Skeletal muscle cell (primary cell): Measurements from ENCODE around the gene C1QTNF12.

Experiments
- DNase-seq: peaks from one replicate; pipeline ENCODE4 v3.0.0-alpha.2; 2010; ENCODE audit warnings: low read depth
- H3K4me3 ChIP-seq: 2 replicates; pipeline ENCODE4 v1.5.1; 2011; ENCODE audit warnings: low read depth, mild to moderate bottlenecking, control low read depth, low read length, moderate library complexity

The C1QTNF12 gene

DNA sequence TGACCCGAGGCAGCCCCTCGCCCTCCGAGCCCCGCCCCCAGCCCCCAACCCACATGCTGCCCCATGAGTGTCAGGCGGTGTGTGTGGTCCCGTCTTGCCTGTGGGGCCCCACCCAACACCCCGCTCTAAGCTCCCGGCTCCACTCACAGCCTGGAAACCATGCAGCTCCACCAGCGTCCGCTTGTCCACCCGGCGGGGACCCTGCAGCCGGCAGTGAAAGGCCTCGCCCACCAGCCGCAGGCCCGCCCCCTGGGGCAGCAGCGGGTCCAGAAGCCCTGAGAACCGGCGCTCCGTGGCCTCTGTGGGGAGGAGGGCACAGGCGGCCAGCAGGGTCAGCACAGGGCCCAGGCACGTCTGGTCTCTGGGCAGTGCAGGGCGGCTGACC is 2.7 kb downstream of the C1QTNF12 start:
- no peak for DNase-seq
- no peak overlapping the region for H3K4me3 ChIP-seq

DNA sequence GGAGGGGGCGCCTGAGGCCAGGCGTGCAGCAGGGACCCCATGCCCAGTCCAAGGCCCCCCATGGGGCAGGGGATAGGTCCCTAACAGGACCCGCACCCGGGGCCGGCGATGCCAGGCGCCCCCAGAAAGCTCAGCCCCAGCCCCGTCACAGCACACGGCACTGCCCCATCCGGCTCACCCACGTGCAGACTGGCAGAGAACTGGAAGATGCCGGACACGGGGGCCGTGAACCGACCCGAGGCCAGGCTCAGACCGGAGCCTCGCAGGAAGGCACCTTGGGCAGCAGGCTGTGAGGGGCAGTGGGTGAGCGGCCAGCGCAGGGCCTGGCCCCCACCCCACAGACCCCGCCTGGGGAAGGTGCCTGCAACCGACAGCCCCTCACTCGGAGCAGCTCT is 3.3 kb downstream of the C1QTNF12 start:
- DNase-seq = no peak
- H3K4me3 ChIP-seq = no peak overlapping the region

DNA sequence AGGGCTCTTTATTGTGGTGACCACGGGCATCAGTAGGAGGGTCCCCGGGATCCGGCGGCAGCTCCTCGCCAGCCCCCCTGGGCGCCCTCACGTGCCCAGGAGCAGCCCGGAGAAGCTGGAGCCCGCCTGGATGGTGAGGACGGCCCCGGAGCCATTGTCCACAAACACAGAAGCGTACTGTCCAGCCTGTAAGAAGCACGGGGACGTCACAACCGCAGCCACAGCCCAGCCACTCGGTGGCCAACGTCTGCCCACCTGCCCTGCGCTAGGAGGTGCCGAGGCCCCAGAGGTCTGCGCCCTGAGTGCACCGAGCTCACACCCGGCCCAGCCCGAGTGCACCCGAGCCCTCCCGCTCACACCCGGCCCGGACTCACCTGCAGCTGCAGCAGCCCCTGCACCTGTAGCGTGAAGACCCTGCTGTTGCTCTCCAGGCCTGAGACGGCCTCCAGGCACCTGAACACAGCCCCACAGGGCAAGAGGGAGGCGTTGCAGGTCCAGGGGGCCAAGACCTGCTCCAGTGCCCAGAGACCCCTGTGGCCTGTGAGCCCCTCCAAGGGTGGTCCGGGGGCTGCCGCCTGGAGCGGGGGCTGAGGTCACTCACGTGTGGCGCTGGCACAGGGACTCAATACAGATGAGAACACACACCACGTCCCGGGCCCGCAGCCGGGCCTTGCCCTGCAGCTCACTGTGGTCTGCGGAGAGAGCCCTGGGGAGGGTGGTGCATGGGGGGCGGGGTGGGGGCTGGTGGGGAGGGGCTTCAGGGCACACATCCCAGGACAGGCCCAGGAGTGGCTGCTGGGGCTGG is 3.9 kb downstream of the C1QTNF12 start:
- DNase-seq = no peak
- H3K4me3 ChIP-seq = no peak overlapping the region

DNA sequence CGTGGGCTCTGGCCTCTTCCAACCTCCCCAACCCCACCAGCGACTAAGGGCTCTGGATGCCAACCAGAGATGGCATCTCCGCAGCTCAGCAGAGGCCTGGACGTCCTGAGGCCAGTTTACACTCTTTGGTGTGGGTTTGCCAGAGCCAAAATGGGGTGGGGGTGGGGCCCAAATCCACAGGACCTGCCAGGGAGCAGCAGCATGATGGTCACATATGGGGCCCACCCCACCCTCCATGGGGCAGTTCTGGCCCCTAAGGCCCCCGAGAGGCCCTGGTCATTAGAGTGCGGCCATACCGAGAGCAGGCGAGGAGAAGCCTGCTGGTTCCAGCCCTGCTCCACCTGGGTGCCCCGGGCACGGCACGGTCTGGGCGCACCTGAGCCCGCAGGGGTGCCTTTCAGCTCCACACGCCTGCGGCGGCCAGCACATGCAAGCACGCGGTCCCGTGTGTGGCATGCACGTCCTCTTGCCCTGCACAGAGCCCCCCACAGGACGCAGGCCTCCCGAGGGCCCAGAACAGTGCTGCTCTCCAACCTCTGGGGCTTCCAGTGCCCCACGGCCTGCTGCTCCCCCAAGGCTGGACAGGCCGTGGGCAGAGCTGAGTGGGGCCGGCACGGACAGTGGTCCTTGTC is 4.8 kb downstream of the C1QTNF12 start:
- DNase-seq = no peak
- no peak overlapping the region for H3K4me3 ChIP-seq

DNA sequence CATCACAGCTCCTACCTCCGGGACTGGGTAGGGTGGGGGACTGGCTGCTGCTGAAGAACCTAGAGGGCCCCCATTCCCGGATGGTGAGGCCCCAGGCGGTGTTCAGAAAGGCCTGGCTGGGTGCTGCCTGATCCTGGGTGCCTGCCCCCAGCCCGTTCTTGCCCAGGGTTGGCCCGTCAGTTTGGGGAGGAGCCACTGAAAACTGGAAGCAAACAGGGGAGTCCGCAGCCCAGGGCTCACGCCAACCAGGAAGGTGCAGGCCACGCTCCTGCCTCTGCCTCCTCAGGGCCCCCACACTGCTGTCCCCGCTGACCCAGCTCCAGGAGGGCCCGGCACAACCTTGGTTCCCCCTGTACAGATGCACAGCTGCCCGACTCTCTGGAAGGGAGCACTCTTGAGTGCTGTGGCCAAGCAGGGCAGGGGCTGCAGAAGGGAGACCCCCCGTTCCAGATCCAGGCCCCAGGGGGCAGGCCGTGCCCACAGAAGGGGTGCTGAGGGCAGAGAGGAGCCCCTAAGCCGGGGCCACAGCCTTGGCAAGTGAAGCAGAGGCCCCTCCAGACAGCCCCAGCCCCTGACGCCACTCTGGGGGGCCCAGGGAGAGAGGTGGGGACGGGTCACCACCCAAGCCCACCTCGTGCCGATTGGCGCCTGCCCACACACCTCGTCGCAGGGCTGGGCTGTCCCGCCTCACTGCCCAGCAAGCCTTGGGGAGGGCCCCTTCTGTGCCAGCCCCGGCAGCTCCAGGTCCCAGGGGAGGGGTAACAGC is 5.5 kb downstream of the C1QTNF12 start:
- DNase-seq = no peak
- no peak overlapping the region for H3K4me3 ChIP-seq

DNA sequence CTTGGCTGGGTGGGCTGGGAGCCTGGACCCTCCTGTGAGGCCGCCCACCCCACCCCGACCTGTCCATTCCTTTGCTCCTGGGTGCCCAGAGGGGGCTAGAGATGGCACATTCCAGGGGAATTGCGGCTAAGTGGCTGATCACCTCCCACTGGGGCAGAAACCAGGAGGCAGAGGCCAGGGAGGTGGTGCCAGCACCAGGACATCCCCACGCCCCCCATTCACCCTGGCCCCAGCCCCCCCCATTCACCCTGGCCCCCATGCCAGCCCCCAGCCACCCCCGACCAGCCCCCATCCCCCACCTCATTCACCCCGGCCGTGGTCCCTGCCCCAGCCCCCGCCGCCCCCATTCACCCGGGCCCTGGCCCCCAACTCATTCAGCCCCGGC is 6.2 kb downstream of the C1QTNF12 start:
- H3K4me3 ChIP-seq = no peak overlapping the region
- DNase-seq = no peak

DNA sequence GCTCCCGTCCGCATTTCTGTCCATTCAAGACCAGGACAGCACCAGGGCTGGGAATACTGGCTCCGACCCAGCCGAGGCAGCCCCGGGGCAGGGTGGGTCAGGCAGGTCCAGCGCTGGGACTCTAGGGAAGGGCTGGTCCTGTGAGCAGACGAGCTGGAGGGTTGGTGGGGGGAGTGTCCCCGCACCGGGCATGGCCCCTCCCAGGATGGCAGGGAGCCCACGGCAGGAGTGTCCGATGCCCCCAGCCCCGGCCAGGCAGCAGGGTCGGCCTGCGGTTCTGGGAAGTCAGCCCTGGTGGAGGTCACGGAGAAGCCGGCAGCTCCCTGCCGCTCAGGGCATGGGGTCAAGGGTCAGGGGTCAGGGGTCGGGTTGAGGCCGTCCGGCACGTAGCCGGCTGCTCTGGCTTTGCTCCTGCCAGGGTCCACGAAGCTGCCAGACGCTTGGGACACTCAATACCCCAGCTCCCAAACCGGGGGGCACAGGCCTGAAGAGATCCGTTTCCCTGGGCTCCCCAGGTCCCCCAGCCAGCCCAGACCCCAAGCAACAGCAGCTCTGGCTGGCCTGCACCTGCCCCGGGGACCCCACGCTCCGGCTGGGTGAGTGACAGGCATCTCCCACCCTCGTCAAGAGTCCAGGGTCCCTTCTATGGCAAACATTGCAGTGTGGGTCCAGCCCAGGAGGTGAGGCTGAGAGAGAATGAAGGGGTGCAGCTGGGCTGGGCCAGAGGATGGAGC is 6.7 kb downstream of the C1QTNF12 start:
- DNase-seq = no peak
- H3K4me3 ChIP-seq = no peak overlapping the region

DNA sequence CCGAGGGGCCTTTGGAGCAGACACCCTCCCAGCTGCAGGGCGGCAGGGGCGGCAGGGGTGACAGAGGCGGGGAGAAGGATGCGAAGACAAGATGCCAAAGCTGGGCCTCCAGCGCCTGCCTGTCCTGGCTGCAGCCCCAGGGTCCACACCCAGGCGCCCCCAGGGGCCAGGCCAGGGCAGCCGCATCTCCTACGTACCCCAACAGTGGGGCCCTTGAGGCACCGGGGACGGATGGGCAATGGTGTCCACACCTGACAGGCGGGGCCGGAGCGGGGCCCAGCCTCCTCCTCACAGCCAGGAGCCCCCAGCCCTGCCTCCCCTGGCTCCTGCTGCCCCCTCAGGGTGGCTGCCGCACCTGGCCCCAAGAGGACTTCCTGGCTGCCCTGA is 7.3 kb downstream of the C1QTNF12 start:
- DNase-seq = no peak
- H3K4me3 ChIP-seq = no peak overlapping the region

DNA sequence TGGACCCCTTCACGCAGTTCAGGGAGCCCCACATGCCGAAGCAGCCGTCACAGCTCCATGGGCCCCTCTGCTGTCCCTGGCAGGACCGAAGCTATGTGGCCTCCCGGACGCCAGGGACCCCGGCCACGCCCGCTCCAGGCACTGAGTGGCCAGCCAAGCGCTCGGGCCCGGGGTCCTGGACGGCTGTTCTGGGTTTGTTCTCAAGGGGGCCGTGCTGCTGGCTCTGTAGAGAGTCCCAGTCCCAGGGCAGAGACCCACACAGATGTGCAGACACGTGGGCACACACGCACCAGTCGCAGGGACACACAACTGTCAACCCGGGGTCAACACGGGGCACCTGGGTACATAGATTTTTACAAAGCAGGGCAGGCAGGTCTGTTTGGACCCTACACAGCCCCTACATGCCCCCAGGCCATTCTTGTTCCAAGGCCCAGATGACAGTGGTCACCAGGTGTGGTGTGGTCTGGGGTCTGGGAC is 7.8 kb downstream of the C1QTNF12 start:
- no peak for DNase-seq
- H3K4me3 ChIP-seq = no peak overlapping the region

DNA sequence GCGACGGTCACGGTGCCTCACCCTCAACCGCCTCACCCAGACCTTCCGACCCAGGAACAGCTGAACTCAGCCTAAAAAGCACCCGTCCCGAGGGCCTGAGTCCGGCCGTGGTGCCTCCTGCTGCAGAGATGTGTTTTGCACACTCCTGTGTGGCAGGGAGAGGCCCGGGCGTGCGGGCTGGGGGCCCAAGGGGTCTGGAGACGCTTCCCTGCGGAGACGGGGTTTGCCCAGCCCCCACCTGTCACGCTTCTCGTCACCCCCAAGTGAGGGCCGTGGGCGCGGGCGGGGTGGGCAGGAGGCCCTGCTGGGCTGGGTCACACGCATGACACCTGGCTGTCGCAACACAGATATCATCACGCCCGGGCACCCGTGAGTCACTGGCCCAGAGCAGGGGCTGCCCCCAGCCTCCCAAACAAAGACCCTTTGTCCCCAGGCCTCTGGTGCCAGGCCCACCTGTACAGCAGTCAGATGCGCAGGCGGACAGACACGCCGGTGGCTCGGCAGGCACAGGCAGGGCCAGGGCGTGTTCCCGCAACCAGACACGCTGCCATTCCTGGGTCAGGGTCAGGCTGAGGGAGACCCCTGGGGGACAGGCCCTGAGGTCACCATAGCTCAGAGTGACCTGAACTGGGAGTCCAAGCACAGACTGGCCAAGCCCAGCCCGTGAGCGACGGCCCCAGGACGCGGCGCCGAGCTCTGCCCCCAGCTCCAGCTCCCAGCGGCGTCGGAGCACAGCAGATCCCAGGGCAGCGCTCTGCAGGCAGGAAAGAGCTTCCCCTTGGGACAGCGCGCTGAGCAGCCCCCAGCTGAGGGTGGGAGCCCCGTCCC is 8.4 kb downstream of the C1QTNF12 start:
- H3K4me3 ChIP-seq = no peak overlapping the region
- no peak for DNase-seq

DNA sequence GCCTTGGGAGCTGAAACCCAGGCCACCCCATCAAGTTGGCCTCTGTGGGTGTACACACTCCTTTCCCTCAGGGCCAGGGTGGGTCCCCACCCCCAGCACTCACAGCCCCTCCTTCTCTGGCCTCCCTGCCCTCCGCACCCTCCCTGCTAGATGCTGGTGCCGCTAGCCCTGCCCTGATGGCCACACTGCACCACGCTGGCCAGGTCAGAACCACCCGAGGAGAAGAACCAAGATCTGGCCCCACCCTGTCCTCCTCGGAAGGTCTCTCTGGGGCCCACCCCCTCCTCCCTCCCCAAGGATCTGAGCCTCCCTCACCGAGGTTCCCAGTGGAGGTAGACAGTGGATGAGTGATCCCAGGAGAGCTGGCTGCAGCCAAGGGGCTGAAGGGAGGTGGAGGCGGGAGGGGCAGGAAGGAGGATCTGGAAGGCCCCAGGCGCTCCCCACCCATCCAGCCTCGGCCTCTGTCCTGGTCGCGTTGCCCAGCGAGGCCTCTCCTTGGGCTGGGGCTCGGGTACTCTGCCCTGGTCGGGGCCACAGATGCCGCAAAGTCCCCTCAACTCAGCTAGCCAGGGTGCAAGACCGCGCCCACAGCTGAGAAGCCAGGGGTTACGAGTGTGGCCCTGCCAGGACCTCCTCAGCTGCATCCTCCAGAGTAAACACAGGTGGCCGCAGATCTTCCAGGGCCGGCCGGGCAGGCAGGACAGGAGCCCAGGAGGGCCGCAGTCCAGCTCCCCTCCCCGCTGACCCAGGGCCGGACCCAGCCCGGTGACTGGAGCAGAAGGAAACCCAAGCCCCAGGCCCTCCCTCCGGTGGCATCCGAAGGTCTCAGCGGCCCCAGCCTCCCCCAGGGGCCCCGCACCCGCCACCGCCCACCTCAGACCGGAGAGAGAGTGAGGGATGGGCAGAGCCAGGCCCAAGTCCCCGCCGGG is 9.3 kb downstream of the C1QTNF12 start:
- no peak for DNase-seq
- no peak overlapping the region for H3K4me3 ChIP-seq

DNA sequence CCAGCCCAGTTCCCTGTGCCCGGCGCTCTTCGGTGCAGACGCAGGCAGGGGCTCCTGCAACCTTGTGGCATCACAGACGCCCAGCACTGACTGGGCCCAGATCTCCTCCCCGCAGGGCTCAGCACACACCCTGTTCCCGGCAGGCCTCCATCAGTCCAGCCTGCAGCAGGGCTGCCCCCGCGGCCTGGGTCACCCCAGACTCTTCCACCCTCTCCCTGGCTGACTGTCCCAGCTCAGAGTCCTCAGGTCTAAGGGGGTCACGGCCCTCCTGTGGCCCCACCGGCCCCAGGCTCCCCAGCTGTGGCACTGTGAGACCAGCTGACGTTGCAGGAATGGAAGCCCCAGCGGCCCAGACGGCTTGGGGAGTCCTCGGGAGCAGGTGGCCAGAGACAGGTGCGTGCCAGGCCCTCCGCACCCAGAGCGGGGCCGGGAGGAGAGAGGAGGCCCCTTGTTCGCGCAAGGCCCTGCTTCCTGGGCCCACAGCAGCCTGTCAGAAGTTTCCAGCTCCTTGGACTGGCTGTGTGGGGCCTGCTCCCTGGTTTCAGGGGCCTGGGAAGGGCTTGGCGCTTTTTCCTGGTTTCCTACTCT is 10.3 kb downstream of the C1QTNF12 start:
- DNase-seq = no peak
- H3K4me3 ChIP-seq = no peak overlapping the region

DNA sequence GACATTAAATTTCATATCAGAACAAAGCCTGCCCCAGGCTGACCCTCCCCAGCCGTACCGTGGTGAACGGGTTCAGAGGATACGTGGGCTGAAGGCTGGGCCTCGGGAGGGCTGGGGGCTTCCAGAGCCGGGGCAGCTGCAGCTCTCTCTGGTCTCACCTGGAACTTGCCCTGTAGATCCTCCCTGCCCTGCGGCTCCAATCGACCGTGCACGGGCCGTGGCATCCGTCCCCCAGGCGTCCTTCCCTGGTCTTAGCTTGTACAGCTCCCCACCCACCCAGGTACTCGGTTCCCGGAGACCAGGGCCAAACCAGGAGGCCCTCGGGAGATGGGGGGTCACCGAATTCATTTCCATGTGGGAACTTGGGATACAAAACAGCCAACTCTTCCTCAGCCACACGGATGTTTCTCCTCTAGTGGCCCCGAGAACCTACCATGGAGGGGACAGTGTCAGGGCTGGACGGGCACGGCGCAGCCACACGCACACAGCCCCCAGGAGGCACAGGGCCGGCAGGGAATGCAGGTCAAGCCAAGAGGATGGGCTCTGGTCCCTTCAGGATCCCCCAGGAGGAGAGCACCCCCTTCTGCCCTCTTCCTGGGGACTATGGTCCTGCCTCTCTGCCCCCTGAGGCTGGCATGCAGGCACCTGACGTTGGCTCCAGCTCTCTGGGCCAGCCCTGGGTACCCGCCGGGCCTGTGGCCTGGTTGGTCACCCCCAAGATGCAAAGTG is 11.3 kb downstream of the C1QTNF12 start:
- no peak for DNase-seq
- no peak overlapping the region for H3K4me3 ChIP-seq

DNA sequence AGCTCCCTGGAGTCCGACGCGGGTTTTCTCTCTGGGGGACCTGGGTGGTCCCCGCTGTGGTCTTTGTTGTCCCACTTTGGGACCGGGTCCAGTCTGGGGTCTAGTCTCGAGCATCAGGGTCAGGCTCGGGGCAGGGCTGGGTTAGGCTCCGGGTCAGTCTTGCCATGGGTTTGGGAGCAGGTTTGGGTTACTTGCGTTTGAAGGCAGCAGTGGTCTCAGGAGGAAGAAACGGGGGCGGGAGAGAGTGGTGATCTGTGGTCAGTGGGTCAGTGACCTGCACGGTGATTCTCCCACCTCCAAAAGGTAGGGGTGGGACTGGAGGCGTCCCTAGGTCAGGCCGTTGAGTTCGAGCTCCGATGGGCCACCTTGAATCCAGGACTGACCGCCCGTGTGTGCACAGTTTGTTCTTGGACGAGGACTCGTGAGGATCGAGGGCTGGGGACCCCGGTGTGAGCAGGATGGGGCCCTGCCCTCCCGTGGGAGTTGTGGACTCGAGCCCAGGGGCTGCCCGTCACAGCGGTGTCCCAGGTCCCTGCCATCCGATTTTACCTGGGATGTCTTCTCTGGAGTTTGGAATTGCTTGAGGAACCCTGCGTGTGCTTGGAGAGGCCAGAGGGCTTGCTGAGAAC is 12.2 kb downstream of the C1QTNF12 start:
- H3K4me3 ChIP-seq = no peak overlapping the region
- no peak for DNase-seq

DNA sequence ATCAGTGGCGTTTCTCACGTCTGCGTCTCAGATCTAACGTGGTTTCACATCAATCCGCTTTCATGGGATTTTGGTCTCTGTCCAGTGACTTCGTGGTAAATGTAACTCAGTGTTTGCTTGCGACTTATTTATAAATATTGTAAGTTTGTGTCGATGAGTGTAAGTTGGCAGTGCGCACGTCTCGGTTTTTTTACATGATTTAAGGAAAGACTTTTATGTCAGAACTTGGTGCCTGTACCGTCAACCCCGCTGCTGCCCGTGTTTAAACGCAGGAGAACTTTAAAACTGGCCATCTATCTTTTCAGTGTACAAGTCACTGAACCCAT is 13.0 kb downstream of the C1QTNF12 start:
- no peak for DNase-seq
- H3K4me3 ChIP-seq = no peak overlapping the region

DNA sequence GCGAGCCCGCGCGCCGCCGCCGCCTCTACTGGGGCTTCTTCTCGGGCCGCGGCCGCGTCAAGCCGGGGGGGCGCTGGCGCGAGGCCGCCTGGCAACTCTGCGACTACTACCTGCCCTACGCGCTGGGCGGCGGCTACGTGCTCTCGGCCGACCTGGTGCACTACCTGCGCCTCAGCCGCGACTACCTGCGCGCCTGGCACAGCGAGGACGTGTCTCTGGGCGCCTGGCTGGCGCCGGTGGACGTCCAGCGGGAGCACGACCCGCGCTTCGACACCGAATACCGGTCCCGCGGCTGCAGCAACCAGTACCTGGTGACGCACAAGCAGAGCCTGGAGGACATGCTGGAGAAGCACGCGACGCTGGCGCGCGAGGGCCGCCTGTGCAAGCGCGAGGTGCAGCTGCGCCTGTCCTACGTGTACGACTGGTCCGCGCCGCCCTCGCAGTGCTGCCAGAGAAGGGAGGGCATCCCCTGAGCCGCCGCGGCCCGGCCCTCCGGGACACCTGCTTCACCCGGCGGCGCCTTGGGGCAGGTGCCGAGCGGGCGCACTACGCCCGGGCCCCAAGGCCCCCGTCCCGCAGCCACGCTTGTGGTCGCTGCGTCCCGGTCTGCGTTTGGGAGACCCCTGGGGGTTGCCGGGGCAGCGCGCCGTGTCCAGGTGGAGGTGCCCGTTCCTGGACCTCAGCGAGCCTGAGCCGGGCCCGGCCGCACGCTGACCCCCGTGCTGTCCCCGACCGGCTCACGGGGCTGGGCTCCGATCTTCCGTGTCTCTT is 13.5 kb downstream of the C1QTNF12 start:
- H3K4me3 ChIP-seq = peak overlapping the region; percentile 1
- no peak for DNase-seq
